ENCODE measurements around the gene FBXO8. TPM values are rescaled to one million over a fixed set of nuclear protein-coding genes. Genes with fewer than 3 reads are reported as not detected.

The FBXO8 gene
- total RNA-seq, 4 donors from 2014 or later: 24.8 to 36.3 (median 30.2) TPM

DNA sequence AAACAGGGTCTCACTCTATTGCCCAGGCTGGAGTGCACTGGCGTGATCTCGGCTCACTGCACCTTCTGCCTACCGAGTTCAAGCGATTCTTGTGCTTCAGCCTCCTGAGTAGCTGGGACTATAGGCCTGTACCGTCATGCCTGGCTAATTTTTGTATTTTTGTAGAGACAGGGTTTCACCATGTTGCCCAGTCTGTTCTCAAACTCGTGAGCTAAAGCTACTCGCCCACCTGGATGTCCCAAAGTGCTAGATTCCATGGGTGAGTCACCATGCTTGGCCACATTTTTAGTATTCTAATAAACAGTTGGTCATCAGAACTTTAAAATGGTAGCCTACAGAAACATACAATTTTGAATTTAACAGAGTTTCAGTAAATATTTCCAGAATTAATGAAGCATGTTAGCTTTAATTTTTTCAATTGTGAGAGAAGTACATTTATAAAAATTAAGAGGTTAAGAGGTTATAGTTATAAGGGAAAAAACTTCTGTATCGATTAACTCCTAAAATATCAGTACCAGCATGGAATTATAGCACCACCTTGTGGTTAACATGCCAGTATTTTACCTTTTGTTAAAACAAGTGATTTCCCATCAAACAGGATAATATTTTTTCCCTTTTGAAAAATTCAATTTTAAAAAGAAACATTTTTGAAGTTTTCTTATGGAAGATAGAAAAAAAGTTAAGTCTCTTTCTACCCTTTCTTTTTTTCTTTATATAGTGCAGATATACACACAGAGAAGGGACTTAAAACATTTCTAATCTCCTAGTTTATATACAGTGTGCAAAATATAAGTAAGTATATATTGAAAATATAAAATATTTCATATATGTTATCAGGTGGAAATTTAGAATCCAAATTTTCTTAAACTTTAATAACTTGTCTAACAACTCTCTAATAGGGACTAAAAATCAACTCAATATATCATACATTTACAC lies 35.6 kb upstream of the FBXO8 start:
- no peak overlapping the region for H3K27ac ChIP-seq
- H3K27me3 ChIP-seq: no peaks in the 10 kb centered on the region
- no peaks in the 10 kb centered on the region for H3K9me3 ChIP-seq
- no peak for TF ChIP-seq POLR2A (IDR thresholded peaks at IDR 0.05)
- TF ChIP-seq, protein P1, sequence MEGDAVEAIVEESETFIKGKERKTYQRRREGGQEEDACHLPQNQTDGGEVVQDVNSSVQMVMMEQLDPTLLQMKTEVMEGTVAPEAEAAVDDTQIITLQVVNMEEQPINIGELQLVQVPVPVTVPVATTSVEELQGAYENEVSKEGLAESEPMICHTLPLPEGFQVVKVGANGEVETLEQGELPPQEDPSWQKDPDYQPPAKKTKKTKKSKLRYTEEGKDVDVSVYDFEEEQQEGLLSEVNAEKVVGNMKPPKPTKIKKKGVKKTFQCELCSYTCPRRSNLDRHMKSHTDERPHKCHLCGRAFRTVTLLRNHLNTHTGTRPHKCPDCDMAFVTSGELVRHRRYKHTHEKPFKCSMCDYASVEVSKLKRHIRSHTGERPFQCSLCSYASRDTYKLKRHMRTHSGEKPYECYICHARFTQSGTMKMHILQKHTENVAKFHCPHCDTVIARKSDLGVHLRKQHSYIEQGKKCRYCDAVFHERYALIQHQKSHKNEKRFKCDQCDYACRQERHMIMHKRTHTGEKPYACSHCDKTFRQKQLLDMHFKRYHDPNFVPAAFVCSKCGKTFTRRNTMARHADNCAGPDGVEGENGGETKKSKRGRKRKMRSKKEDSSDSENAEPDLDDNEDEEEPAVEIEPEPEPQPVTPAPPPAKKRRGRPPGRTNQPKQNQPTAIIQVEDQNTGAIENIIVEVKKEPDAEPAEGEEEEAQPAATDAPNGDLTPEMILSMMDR (IDR thresholded peaks at IDR 0.05): peak in 5 of 6 experiments; percentile 40 to 74 (median 69)
- no peak overlapping the region for H3K4me3 ChIP-seq
- no peak for DNase-seq
- H3K36me3 ChIP-seq: peaks cover 0 to 7% (median 0%) of the 10 kb centered on the region in 3 donors
- H3K4me1 ChIP-seq: no peaks in the 10 kb centered on the region

DNA sequence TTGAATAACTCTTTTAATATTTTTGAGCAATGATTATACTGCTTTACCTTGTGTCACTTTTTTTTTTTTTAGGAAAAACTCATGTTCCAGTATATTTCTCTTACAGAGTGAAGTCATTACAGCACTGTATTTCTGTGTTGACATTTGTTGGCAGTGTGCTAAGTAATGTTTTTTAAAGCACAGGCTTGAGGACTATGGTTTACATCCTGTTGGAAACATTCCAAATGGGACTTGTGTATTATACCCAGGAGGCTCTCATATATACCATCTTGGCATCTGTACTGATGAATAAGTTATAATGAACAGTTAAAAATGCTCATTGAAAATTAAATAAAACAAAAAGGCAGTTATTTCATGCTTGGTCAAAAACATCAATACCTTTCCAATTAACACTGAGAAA lies 34.1 kb upstream of the FBXO8 start:
- no peak for TF ChIP-seq POLR2A (IDR thresholded peaks at IDR 0.05)
- TF ChIP-seq, protein P1 (IDR thresholded peaks at IDR 0.05): no peak
- DNase-seq: no peak
- H3K27ac ChIP-seq: no peak overlapping the region
- no peaks in the 10 kb centered on the region for H3K27me3 ChIP-seq
- H3K9me3 ChIP-seq: no peaks in the 10 kb centered on the region
- H3K36me3 ChIP-seq: peaks cover 0 to 7% (median 0%) of the 10 kb centered on the region in 3 donors
- no peaks in the 10 kb centered on the region for H3K4me1 ChIP-seq
- H3K4me3 ChIP-seq: no peak overlapping the region

DNA sequence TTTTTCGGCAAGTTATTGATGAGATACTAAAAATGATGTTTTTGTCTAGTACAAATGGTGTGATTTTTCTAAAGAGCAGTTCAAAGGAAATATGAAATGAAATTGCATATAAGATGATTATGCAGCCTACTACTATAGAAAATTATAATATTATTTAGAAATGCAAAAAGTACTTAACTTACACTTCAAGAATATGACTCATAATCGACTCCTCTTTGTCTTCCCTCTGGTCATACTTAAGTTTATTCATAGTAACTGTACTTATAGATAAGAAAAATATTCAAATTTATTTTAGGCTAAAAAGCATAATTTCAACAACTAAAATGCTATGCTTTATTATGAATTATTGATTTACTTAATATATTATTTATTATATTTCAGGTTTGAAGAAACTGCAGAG lies 33.5 kb upstream of the FBXO8 start:
- H3K36me3 ChIP-seq: peaks cover 0 to 7% (median 0%) of the 10 kb centered on the region in 3 donors
- H3K4me1 ChIP-seq: no peaks in the 10 kb centered on the region
- TF ChIP-seq, protein P1 (IDR thresholded peaks at IDR 0.05): no peak
- TF ChIP-seq POLR2A (IDR thresholded peaks at IDR 0.05): no peak
- no peaks in the 10 kb centered on the region for H3K27me3 ChIP-seq
- no peak overlapping the region for H3K27ac ChIP-seq
- no peak for DNase-seq
- no peaks in the 10 kb centered on the region for H3K9me3 ChIP-seq
- no peak overlapping the region for H3K4me3 ChIP-seq

DNA sequence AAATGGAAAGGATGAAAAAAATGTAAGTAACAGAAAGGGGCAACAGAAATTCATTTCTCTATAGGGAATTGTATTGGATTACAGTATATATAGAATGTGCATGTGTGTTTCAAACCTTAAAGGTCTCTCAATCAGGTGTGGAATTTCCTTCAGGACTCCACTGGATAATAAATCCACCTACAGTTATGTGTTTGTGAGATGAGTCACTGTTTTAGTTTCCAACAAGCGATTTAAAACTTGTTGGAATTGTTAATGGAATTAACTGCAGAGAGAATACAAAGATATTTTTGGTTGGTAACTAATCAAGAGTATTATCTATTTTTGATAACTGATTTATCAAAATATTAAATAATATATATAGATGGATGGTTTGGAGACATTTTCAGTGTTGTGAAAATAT lies 33.1 kb upstream of the FBXO8 start:
- TF ChIP-seq POLR2A (IDR thresholded peaks at IDR 0.05): no peak
- TF ChIP-seq, protein P1 (IDR thresholded peaks at IDR 0.05): no peak
- DNase-seq: no peak
- no peak overlapping the region for H3K4me3 ChIP-seq
- no peaks in the 10 kb centered on the region for H3K9me3 ChIP-seq
- no peak overlapping the region for H3K27ac ChIP-seq
- H3K4me1 ChIP-seq: no peaks in the 10 kb centered on the region
- H3K27me3 ChIP-seq: no peaks in the 10 kb centered on the region
- H3K36me3 ChIP-seq: peaks cover 0 to 7% (median 0%) of the 10 kb centered on the region in 3 donors

DNA sequence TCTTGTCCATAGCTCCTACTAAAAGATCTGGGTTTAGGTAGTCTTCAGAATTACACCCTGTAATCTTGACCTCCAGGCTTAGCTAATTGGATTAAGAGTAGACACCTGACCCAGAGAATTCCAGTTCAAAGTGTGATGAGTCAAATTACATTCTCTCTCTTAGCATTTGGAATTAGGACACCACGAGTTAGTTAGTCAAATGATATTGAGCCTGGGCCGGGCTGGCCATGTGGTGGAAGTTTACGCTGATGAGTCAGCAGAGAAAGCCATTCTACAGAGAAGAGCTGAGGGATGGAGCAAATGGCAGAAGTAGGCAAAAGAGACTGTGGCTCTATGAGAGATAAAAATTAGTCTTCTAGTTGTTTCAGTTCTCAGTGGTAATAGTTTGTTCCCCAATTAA lies 31.3 kb upstream of the FBXO8 start:
- no peak for DNase-seq
- no peak overlapping the region for H3K4me3 ChIP-seq
- no peak overlapping the region for H3K27ac ChIP-seq
- no peaks in the 10 kb centered on the region for H3K9me3 ChIP-seq
- peaks cover 0 to 20% (median 0%) of the 10 kb centered on the region in 3 donors for H3K36me3 ChIP-seq
- no peaks in the 10 kb centered on the region for H3K27me3 ChIP-seq
- TF ChIP-seq, protein P1 (IDR thresholded peaks at IDR 0.05): no peak
- no peak for TF ChIP-seq POLR2A (IDR thresholded peaks at IDR 0.05)
- H3K4me1 ChIP-seq: no peaks in the 10 kb centered on the region
